SK-N-SH (cell line): Measurements from ENCODE around the gene HK1.

Experiments
- EP300 ChIP-seq, 2 experiments: IDR thresholded peaks; 2 replicates each; pipeline versions ENCODE4 v1.4.0 to v1.6.1; 2012; ENCODE audit warnings: borderline replicate concordance in 1 of 2, low read depth in 1 of 2, low read length in 1 of 2
- EZH2phosphoT487 ChIP-seq: fragments of 200-600 bp; sonication (generic); IDR thresholded peaks from 2 replicates; pipeline ENCODE4 v1.6.1; 2017; ENCODE audit warnings: low read depth, mixed run types, mild to moderate bottlenecking, antibody characterized with exemption, moderate library complexity, borderline replicate concordance
- FOSL2 ChIP-seq: IDR thresholded peaks from 2 replicates; pipeline ENCODE4 v1.4.0; 2012; ENCODE audit warnings: low read depth, mild to moderate bottlenecking, moderate library complexity, borderline replicate concordance
- FOXM1 ChIP-seq: IDR thresholded peaks from 2 replicates; pipeline ENCODE4 v1.4.0; 2012; ENCODE audit warnings: low read depth, mild to moderate bottlenecking
- MAX ChIP-seq: IDR thresholded peaks from 2 replicates; pipeline ENCODE4 v1.4.0; 2012; ENCODE audit warnings: low read depth
- NRF1 ChIP-seq: IDR thresholded peaks from 2 replicates; pipeline ENCODE4 v1.6.1; 2012; ENCODE audit warnings: low read depth, mild to moderate bottlenecking, low read length
- RCOR1 ChIP-seq: fragments of 150-350 bp; IDR thresholded peaks from 2 replicates; pipeline ENCODE4 v1.6.1; 2017; ENCODE audit warnings: antibody characterized with exemption, low read length
- YY1 ChIP-seq: IDR thresholded peaks from 2 replicates; pipeline ENCODE4 v1.4.0; 2012; ENCODE audit warnings: low read depth, mild to moderate bottlenecking
- TF ChIP-seq, protein P1 (sequence below): fragments of 200-600 bp; sonication (generic); IDR thresholded peaks from 2 replicates; pipeline ENCODE4 v1.6.1; 2017; ENCODE audit warnings: antibody characterized with exemption, mild to moderate bottlenecking, moderate library complexity
- TF ChIP-seq, protein P2 (sequence below): IDR thresholded peaks from 2 replicates; pipeline ENCODE4 v1.6.1; 2012; ENCODE audit warnings: mild to moderate bottlenecking, low read depth, low read length, moderate library complexity

DNA sequence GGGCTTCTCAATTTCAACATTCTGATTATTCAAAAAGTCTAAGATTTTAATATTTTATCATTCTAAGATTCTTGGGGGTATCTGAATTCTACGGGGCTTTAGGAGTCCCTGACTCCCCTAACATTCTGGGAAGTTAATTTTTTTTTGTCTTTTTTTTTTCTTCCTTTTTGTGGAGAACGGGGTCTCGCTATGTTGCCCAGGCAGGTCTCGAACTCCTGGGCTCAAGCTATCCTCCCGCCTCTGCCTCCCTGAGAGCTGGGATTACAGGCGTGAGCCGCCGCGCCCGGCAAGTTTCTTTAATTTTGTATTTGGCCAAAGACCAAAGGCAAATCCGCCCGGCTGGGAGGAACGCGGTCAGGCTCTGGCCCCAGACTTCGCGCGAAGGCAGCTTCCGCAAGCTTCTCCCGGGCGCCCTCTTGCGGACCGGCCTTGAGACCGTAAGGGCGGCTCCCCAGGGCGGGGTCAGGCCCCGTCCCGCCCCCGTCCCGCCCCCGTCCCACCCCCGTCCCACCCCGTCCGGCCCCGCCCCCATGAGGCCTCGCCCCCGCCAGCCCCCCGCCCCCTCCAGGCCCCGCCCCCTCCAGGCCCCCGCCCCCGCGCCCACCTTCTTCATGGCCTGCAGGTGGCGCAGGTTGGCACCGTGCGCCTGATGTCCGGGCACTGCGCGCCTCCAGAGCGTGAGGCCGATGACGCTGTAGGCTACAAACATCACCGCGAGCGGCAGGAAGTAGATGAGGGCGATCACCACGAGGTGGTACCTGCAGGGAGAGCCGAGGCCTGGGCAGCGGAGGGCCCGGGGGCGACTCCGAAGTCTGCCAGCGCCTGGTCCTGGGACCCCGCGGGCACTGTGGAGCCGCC lies 130.3 kb downstream of the HK1 start:
- TF ChIP-seq RCOR1 = 0 out of 2 replicates have a peak, but pooled peaks have one; percentile 6
- no peak for TF ChIP-seq EP300 (IDR thresholded peaks at IDR 0.05; ENCODE audit: borderline replicate concordance in 1 of 2, low read depth in 1 of 2, low read length in 1 of 2)
- TF ChIP-seq, protein P1, sequence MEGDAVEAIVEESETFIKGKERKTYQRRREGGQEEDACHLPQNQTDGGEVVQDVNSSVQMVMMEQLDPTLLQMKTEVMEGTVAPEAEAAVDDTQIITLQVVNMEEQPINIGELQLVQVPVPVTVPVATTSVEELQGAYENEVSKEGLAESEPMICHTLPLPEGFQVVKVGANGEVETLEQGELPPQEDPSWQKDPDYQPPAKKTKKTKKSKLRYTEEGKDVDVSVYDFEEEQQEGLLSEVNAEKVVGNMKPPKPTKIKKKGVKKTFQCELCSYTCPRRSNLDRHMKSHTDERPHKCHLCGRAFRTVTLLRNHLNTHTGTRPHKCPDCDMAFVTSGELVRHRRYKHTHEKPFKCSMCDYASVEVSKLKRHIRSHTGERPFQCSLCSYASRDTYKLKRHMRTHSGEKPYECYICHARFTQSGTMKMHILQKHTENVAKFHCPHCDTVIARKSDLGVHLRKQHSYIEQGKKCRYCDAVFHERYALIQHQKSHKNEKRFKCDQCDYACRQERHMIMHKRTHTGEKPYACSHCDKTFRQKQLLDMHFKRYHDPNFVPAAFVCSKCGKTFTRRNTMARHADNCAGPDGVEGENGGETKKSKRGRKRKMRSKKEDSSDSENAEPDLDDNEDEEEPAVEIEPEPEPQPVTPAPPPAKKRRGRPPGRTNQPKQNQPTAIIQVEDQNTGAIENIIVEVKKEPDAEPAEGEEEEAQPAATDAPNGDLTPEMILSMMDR = peak; percentile 51
- no peak for TF ChIP-seq YY1
- TF ChIP-seq FOXM1 = no peak
- 0 out of 2 replicates have a peak, but pooled peaks have one; percentile 8 for TF ChIP-seq NRF1
- peak; percentile 96 for TF ChIP-seq MAX
- TF ChIP-seq, protein P2, sequence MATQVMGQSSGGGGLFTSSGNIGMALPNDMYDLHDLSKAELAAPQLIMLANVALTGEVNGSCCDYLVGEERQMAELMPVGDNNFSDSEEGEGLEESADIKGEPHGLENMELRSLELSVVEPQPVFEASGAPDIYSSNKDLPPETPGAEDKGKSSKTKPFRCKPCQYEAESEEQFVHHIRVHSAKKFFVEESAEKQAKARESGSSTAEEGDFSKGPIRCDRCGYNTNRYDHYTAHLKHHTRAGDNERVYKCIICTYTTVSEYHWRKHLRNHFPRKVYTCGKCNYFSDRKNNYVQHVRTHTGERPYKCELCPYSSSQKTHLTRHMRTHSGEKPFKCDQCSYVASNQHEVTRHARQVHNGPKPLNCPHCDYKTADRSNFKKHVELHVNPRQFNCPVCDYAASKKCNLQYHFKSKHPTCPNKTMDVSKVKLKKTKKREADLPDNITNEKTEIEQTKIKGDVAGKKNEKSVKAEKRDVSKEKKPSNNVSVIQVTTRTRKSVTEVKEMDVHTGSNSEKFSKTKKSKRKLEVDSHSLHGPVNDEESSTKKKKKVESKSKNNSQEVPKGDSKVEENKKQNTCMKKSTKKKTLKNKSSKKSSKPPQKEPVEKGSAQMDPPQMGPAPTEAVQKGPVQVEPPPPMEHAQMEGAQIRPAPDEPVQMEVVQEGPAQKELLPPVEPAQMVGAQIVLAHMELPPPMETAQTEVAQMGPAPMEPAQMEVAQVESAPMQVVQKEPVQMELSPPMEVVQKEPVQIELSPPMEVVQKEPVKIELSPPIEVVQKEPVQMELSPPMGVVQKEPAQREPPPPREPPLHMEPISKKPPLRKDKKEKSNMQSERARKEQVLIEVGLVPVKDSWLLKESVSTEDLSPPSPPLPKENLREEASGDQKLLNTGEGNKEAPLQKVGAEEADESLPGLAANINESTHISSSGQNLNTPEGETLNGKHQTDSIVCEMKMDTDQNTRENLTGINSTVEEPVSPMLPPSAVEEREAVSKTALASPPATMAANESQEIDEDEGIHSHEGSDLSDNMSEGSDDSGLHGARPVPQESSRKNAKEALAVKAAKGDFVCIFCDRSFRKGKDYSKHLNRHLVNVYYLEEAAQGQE = no peak
- TF ChIP-seq EZH2phosphoT487 = no peak
- no peak for TF ChIP-seq FOSL2
